ENCODE data around the gene CIITA.

DNA sequence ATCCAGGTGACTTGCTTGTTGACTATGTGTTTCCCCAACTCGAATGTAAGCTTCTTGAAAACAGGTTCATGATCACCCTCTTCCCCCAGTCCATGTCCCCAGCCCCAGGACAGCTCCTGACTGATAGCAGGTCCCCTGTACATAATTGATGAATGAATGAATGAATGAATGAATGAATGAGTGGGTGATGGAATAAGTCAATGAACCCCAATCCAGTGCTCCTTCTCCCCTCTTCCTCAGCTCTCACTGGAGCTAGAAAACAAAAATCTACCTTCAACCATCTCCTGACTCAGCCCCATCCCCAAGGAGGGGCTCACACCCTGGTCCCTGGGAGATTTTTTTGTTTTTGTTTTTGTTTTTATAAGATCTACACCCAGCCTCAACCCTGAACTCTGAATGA is 42.2 kb upstream of the CIITA start:
- no peak for TF ChIP-seq POLR2A (IDR thresholded peaks at IDR 0.05)
- TF ChIP-seq, protein P1, sequence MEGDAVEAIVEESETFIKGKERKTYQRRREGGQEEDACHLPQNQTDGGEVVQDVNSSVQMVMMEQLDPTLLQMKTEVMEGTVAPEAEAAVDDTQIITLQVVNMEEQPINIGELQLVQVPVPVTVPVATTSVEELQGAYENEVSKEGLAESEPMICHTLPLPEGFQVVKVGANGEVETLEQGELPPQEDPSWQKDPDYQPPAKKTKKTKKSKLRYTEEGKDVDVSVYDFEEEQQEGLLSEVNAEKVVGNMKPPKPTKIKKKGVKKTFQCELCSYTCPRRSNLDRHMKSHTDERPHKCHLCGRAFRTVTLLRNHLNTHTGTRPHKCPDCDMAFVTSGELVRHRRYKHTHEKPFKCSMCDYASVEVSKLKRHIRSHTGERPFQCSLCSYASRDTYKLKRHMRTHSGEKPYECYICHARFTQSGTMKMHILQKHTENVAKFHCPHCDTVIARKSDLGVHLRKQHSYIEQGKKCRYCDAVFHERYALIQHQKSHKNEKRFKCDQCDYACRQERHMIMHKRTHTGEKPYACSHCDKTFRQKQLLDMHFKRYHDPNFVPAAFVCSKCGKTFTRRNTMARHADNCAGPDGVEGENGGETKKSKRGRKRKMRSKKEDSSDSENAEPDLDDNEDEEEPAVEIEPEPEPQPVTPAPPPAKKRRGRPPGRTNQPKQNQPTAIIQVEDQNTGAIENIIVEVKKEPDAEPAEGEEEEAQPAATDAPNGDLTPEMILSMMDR (IDR thresholded peaks at IDR 0.05) = no peak
